ENCODE data around the gene EML6.
A peak's percentile ranks its signal among the peaks of the same experiment; 100 is the strongest.

Gene EML6

DNA sequence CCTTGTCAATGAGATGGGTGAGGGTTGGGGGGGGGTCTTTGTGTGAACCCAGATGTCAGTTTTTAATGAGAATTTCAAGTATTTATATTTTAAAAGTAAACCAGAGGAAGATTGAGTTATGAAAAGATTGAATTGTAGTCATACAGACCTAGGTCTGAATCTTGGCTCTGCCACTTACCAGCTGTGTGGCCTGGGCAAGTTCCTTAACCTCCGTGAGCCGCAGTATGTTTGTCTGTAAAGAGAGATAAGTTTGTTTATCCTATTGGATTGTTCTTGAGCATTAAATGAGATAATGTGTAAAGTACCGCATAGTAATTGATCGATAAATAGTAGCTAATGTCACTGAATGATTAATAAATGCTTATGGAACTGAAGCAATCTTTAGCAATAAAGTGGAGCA is 63.8 kb downstream of the EML6 start:
- TF ChIP-seq GATA2 (IDR thresholded peaks at IDR 0.05; ENCODE audit: low read depth, low read length): no peak

- TF ChIP-seq GATA3 (IDR thresholded peaks at IDR 0.05; ENCODE audit: low read depth, low read length) (no peak), GATA2 (IDR thresholded peaks at IDR 0.05; ENCODE audit: low read depth, low read length) (no peak)
Measured at GRCh38 chr2:54787755-54788366, 64.4 kb downstream of the EML6 start.

GRCh38 chr2:54789878-54790277 is 66.4 kb downstream of the EML6 start:
- TF ChIP-seq GATA2 (IDR thresholded peaks at IDR 0.05; ENCODE audit: low read depth, low read length) (no peak), GATA3 (IDR thresholded peaks at IDR 0.05; ENCODE audit: low read depth, low read length) (no peak)

- TF ChIP-seq GATA2 (IDR thresholded peaks at IDR 0.05; ENCODE audit: low read depth, low read length) (no peak), GATA3 (IDR thresholded peaks at IDR 0.05; ENCODE audit: low read depth, low read length) (no peak)
Measured at GRCh38 chr2:54791831-54792230, 68.4 kb downstream of the EML6 start.

DNA sequence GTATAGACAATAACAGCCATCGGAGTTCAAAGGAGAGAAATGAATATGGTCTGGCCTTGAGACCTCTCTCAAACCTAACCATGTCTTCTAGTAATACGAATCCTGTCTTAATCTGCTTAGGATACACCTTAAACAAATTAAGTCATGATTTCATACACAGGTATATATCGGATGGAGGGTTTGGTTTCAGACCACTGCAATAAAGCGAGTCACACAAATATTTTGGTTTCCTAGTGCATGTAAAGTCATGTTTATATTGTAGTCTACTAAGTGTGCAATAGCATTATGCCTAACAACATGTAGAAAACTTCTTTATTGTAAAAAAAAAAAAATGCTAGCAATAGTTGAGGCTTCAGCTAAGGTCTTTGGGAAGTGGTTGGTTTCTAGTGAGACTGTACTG is 73.8 kb downstream of the EML6 start:
- TF ChIP-seq GATA2 (IDR thresholded peaks at IDR 0.05; ENCODE audit: low read depth, low read length) (no peak), GATA3 (IDR thresholded peaks at IDR 0.05; ENCODE audit: low read depth, low read length) (no peak)

- TF ChIP-seq GATA2 (IDR thresholded peaks at IDR 0.05; ENCODE audit: low read depth, low read length): no peak
- TF ChIP-seq GATA3 (IDR thresholded peaks at IDR 0.05; ENCODE audit: low read depth, low read length): no peak
Measured at GRCh38 chr2:54801352-54801751, 77.9 kb downstream of the EML6 start.

- TF ChIP-seq GATA2 (IDR thresholded peaks at IDR 0.05; ENCODE audit: low read depth, low read length) (peak; percentile 47), GATA3 (IDR thresholded peaks at IDR 0.05; ENCODE audit: low read depth, low read length) (peak; percentile 73; the same call in 1 of the 2 replicates)
Measured at GRCh38 chr2:54803783-54804751, 80.6 kb downstream of the EML6 start.

DNA sequence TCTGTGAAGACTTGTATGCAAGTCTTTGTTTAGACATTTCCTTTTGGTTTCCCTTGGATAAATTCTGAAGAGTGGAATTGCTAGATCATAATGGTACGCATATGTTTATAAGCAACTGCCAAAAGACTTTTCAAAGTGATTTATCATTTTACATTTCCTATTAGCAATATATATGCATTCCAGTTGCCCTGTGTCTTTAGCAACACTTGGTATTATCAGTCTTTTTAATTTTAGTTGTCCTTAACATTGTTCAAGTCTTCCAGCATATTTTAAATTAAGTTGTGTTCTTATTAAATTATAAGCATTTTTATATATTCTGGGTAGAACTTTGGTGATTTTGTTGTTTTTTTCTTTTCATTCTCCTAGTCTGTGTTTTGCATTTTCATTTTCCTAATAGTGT is 81.8 kb downstream of the EML6 start:
- TF ChIP-seq GATA2 (IDR thresholded peaks at IDR 0.05; ENCODE audit: low read depth, low read length): no peak
- no peak for TF ChIP-seq GATA3 (IDR thresholded peaks at IDR 0.05; ENCODE audit: low read depth, low read length)

DNA sequence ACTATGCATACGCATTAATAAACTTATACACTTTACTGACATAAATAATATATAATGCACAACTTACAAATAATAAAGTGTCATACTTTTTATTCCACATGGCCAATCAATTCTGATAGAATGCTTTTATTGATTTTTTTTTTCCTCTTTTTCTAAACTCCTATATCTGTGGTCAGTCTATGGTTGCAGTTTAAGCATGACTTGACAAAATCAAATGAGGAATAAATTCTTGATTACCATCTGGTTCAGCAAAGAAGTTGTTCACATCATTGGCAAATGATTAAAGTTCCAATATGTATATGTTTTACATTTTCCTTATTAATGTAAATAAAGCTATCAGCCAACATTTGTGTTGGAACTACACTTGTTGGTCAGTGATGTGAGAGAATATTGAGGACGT is 83.5 kb downstream of the EML6 start:
- TF ChIP-seq GATA2 (IDR thresholded peaks at IDR 0.05; ENCODE audit: low read depth, low read length): no peak
- TF ChIP-seq GATA3 (IDR thresholded peaks at IDR 0.05; ENCODE audit: low read depth, low read length): no peak

DNA sequence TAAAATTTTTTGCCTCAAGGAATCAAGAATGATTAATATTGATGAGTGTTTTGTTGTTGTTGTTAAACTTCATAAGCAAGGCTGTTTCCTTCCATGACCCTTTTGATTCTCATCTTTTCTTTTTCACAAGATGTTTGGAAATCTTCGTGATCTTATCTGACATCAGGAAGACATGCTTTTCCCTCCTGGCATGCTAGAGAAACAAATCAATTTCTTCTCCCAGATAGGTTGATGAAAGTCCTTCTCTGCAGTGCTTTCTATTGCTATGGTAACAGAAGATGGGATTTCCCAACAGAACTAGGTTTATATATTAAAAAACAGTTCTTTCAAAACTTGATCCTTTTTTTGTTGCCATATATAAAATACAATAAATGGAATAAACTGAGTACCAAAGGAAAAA is 85.2 kb downstream of the EML6 start:
- TF ChIP-seq GATA2 (IDR thresholded peaks at IDR 0.05; ENCODE audit: low read depth, low read length) (no peak), GATA3 (IDR thresholded peaks at IDR 0.05; ENCODE audit: low read depth, low read length) (no peak)

- TF ChIP-seq GATA3 (IDR thresholded peaks at IDR 0.05; ENCODE audit: low read depth, low read length): no peak
- no peak for TF ChIP-seq GATA2 (IDR thresholded peaks at IDR 0.05; ENCODE audit: low read depth, low read length)
Measured at GRCh38 chr2:54809819-54810218, 86.4 kb downstream of the EML6 start.

DNA sequence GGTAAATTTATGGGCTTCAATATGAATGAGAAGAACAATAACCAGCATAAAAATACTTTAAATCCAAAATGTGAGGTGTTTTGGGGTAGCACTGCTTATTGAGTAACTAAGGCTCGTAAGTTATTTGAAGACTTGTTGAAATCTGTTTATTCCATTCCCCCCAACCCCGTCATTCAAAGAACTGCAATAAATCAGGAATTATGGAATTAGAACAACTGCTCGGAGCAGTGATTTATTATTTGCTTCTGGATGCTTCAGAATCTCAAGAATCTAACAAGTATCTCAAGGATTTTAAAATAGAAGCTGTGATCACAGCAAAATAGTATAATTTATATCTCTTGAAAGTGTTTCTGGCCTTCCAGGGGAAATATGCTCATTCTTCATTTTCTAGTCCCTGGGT is 86.8 kb downstream of the EML6 start:
- TF ChIP-seq GATA2 (IDR thresholded peaks at IDR 0.05; ENCODE audit: low read depth, low read length) (no peak), GATA3 (IDR thresholded peaks at IDR 0.05; ENCODE audit: low read depth, low read length) (no peak)

GRCh38 chr2:54813584-54813983 is 90.1 kb downstream of the EML6 start:
- TF ChIP-seq GATA2 (IDR thresholded peaks at IDR 0.05; ENCODE audit: low read depth, low read length) (no peak), GATA3 (IDR thresholded peaks at IDR 0.05; ENCODE audit: low read depth, low read length) (no peak)

DNA sequence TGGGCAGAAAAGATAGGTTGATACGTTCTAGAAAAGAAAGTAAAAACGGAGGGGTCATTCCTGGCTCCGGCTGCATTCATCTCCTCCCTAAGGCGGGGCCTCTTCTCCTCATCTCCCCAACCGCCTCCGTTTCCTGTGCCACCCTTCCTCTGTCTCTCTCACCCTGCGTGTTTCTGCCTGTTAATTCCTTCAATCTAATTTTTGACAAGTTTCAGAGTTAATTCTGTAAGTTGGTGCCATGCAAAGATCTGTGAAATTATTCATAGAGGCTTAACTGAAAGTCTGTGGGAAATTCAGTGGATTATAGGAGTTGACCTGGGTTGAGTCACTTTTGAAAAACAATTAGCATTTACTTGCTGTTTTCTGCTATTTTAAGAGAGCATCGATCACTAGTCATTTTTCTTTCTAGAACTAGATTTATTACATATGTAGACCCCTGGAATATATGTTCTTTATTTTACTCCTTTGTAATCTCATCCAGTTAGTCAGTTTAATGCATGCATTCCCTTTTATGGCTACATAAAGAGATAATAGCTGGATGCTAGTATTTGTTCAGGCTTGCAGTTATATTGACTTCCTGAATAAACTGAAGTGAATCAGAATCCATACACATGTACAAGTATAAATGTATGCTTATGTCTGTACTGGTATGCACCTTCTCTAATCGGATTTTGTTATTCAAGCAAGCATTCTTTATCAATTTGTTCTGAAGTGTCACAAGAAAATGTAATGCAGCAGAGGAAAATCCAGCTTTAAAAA is 91.1 kb downstream of the EML6 start:
- TF ChIP-seq GATA3 (IDR thresholded peaks at IDR 0.05; ENCODE audit: low read depth, low read length) (no peak), GATA2 (IDR thresholded peaks at IDR 0.05; ENCODE audit: low read depth, low read length) (no peak)

Measured in SH-SY5Y (cell line).